22Rv1 (cell line): ENCODE measurements around the gene IL1RN.

Source experiments
- H3K27ac ChIP-seq: fragments of 450-650 bp; 2 replicates; pipeline ENCODE4 v1.5.1; 2017
- CTCF ChIP-seq: fragments of 450-650 bp; IDR thresholded peaks from 2 replicates; pipeline ENCODE4 v1.5.1; 2017; ENCODE audit warnings: mild to moderate bottlenecking
- ZFX ChIP-seq: fragments of 450-650 bp; IDR thresholded peaks from 2 replicates; pipeline ENCODE4 v1.6.1; 2017; ENCODE audit warnings: antibody characterized with exemption, borderline replicate concordance

IL1RN gene, protein sequence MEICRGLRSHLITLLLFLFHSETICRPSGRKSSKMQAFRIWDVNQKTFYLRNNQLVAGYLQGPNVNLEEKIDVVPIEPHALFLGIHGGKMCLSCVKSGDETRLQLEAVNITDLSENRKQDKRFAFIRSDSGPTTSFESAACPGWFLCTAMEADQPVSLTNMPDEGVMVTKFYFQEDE

GRCh38 chr2:113126845-113127645 is at the start of gene IL1RN:
Gene IL1RN (plus strand): TSS chr2:113127598. CDS start chr2:113127625, 27 bp downstream.
- TF ChIP-seq ZFX: no peak
- H3K27ac ChIP-seq: no peak within 1 kb of the TSS

DNA sequence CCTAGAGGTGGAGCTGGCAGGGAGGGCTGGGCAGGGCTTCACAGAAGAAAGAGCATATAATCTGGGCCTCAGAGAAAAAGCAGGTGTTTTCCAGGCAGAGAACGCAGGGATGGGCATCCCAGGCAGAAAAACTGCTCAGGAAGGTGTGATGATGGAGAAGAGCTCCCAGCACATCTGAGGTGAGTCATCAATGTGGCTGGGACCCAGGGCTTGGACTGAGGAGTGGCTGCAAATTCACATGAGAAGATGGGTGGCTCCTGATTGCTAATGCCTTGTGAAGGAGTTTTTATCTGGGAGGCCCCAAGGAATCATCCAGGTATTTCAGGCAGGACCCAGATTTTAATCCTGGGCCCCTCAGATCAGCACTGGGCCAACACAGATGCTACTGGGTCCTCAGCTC is 49.5 kb upstream of the IL1RN start:
- TF ChIP-seq CTCF (no peak), ZFX (no peak)
- H3K27ac ChIP-seq: peak overlapping the region; percentile 55

GRCh38 chr2:113078350-113078839 is 49.0 kb upstream of the IL1RN start:
- TF ChIP-seq ZFX (no peak), CTCF (no peak)
- peak overlapping the region; percentile 55 for H3K27ac ChIP-seq

GRCh38 chr2:113079131-113079530 is 48.3 kb upstream of the IL1RN start:
- peak overlapping the region; percentile 55 for H3K27ac ChIP-seq
- TF ChIP-seq ZFX (no peak), CTCF (no peak)

DNA sequence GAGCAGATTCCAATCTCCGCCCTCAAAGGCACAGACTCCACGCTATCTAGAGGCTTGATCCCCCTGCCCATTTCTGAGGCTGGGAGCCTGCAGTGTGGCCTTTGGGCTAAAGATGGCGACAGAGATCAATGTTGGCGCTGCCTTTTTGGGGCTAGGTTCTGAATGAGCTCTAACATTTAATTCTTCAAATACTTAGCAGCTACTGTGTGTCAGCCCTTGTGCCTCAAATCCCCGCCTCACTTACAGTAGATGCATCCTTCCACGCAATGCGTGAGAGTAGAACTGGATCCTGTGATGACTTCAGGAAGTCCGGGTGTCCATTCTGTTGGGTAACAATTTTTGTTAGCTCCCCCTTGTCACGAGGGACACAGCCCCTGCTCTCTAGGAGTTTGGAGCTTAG is 47.3 kb upstream of the IL1RN start:
- peak overlapping the region; percentile 55 for H3K27ac ChIP-seq
- no peak for TF ChIP-seq ZFX
- peak; percentile 86 for TF ChIP-seq CTCF

DNA sequence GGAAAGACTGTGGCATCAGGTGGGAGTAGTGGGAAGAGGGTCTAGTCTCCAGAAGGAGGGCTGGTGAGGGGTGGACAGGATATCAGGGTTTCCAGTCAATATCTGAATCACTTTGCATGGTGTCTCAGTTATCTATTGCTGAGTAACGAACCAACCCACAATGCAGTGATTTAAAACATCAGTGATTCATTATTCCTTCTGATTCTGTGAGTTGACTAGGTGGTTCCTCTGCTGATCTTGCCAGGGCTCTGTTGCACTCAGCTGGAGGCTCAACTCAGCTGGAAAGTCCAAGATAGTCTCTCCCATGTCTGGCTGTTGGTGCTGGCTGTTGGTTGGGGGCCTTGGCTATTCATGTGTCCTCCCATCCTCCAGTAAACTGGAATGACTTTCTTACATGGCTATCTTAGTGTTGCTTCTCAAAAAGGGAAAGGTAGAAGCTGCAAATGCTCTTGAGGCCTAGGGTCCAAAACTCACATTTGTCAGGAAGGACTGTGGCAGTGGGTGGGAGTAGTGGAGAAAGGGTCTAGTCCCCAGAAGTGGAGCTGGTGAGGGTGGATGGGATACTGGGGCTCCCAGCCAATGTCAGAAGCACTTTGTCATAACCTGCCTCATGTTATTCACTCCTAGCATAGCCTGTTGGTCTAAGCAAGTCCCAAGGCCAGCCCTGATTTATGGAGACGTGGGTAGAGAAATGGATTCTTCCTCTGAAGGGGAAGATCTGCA is 45.7 kb upstream of the IL1RN start:
- H3K27ac ChIP-seq: no peak overlapping the region
- TF ChIP-seq ZFX (no peak), CTCF (no peak)

DNA sequence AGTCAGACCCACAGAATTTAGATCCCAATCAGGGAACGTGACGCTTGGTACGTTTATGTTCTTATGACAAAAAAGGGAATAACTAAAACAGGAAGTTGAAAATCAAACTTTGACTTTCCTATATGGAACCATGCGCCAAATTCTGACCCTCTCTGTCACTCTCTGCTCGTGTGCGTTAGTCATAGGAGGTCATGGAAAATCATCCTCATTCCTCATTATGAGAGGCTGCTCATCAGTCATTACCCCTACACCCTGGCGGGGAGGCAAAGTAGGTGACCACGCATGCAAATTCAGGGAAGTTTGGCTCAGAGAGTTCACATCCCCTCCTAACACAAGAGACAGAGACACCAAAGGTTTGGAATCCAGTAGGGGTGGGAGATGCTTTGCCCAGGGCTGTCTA is 44.1 kb upstream of the IL1RN start:
- TF ChIP-seq ZFX: no peak
- no peak for TF ChIP-seq CTCF
- no peak overlapping the region for H3K27ac ChIP-seq
